Erythroblast (primary cell): ENCODE measurements around the gene MRPS18A.

Source experiments
- GATA1 ChIP-seq: IDR thresholded peaks from 2 replicates; pipeline ENCODE4 v1.6.1; 2011; ENCODE audit warnings: low read depth, mild to moderate bottlenecking, control low read depth, low read length, moderate library complexity
- POLR2A ChIP-seq: IDR thresholded peaks from 2 replicates; pipeline ENCODE4 v1.6.1; 2011; ENCODE audit warnings: mild to moderate bottlenecking, low read length

- TF ChIP-seq POLR2A (no peak), GATA1 (no peak)
These were observed 8.3 kb upstream of the MRPS18A start for GRCh38 chr6:43695967-43696291.
